SJCRH30 (cell line): Measurements from ENCODE around the gene TTC28. TPM values are rescaled to one million over a fixed set of nuclear protein-coding genes. Genes with fewer than 3 reads are reported as not detected.

Source experiments
- DNase-seq, 2 experiments: peaks; one replicate each; pipeline ENCODE4 v3.0.0-alpha.2; 2015 to 2020
- H3K27ac ChIP-seq: fragments of 250-450 bp; sonication (Bioruptor Pico); 2 replicates; pipeline ENCODE4 v1.5.1; 2020; ENCODE audit warnings: mild to moderate bottlenecking, moderate library complexity
- H3K27me3 ChIP-seq: fragments of 250-450 bp; sonication (Bioruptor Pico); 2 replicates; pipeline ENCODE4 v1.5.1; 2020; ENCODE audit warnings: mild to moderate bottlenecking, moderate library complexity
- H3K36me3 ChIP-seq: fragments of 250-450 bp; sonication (Bioruptor Pico); 2 replicates; pipeline ENCODE4 v1.5.1; 2020; ENCODE audit warnings: mild to moderate bottlenecking, moderate library complexity
- H3K4me1 ChIP-seq: fragments of 250-450 bp; sonication (Bioruptor Pico); 2 replicates; pipeline ENCODE4 v1.5.1; 2020; ENCODE audit warnings: mild to moderate bottlenecking, moderate library complexity
- H3K4me3 ChIP-seq: fragments of 250-450 bp; sonication (Bioruptor Pico); 2 replicates; pipeline ENCODE4 v1.5.1; 2020; ENCODE audit warnings: mild to moderate bottlenecking, moderate library complexity
- H3K9me3 ChIP-seq: fragments of 250-450 bp; sonication (Bioruptor Pico); replicated peaks from 2 replicates; pipeline ENCODE4 v1.5.1; 2020; ENCODE audit warnings: mild to moderate bottlenecking, moderate library complexity
- total RNA-seq: library from RNA; depleted of rRNA; stranded (reverse); fragments of >200 nt; shearing (Covaris generic); gene quantifications from 2 replicates; pipeline ENCODE4 v1.2.3, GENCODE V29; 2014

The TTC28 gene
- total RNA-seq, 1 experiment from 2014 or later, result 12.8 TPM

GRCh38 chr22:28425211-28425610 is 254.4 kb downstream of the TTC28 start:
- Histone ChIP-seq H3K36me3 (no peaks in the 10 kb centered on the region), H3K4me1 (peaks cover 14% of the 10 kb centered on the region), H3K27me3 (no peaks in the 10 kb centered on the region), H3K9me3 (no peaks in the 10 kb centered on the region), H3K27ac (no peak overlapping the region; the same call in 1 of the 2 replicates), H3K4me3 (no peak overlapping the region)
- DNase-seq, result no peak

GRCh38 chr22:28424427-28425080 is 255.1 kb downstream of the TTC28 start:
- Histone ChIP-seq H3K4me3 (no peak overlapping the region), H3K27me3 (no peaks in the 10 kb centered on the region), H3K36me3 (no peaks in the 10 kb centered on the region), H3K9me3 (no peaks in the 10 kb centered on the region), H3K27ac (peak overlapping the region; percentile 25), H3K4me1 (peaks cover 14% of the 10 kb centered on the region)
- DNase-seq, result peak; percentile 60 to 83

- no peaks in the 10 kb centered on the region for H3K9me3 ChIP-seq
- peaks cover 9% of the 10 kb centered on the region for H3K4me1 ChIP-seq
- no peak overlapping the region for H3K27ac ChIP-seq
- no peaks in the 10 kb centered on the region for H3K36me3 ChIP-seq
- no peak overlapping the region for H3K4me3 ChIP-seq
- no peak for DNase-seq
- H3K27me3 ChIP-seq, result no peaks in the 10 kb centered on the region
These were observed 259.7 kb downstream of the TTC28 start for GRCh38 chr22:28419919-28420318.

- Histone ChIP-seq H3K4me1 (no peaks in the 10 kb centered on the region), H3K4me3 (no peak overlapping the region), H3K27ac (no peak overlapping the region), H3K27me3 (no peaks in the 10 kb centered on the region), H3K9me3 (no peaks in the 10 kb centered on the region), H3K36me3 (no peaks in the 10 kb centered on the region)
- DNase-seq, result no peak
These were observed 261.6 kb downstream of the TTC28 start for GRCh38 chr22:28418008-28418407.

- Histone ChIP-seq H3K27me3 (no peaks in the 10 kb centered on the region), H3K27ac (no peak overlapping the region), H3K4me1 (no peaks in the 10 kb centered on the region), H3K4me3 (no peak overlapping the region), H3K9me3 (no peaks in the 10 kb centered on the region), H3K36me3 (no peaks in the 10 kb centered on the region)
- no peak for DNase-seq
These were observed 262.2 kb downstream of the TTC28 start for GRCh38 chr22:28417431-28417830.

- no peaks in the 10 kb centered on the region for H3K9me3 ChIP-seq
- DNase-seq, result no peak
- no peaks in the 10 kb centered on the region; the same call in none of the 2 replicates for H3K4me1 ChIP-seq
- H3K27me3 ChIP-seq, result no peaks in the 10 kb centered on the region
- H3K36me3 ChIP-seq, result no peaks in the 10 kb centered on the region
- H3K27ac ChIP-seq, result no peak overlapping the region
- no peak overlapping the region for H3K4me3 ChIP-seq
These were observed 264.7 kb downstream of the TTC28 start for GRCh38 chr22:28414913-28415312.

- Histone ChIP-seq H3K4me3 (no peak overlapping the region), H3K9me3 (no peaks in the 10 kb centered on the region), H3K36me3 (no peaks in the 10 kb centered on the region), H3K27me3 (no peaks in the 10 kb centered on the region), H3K4me1 (no peaks in the 10 kb centered on the region; the same call in none of the 2 replicates), H3K27ac (no peak overlapping the region)
- no peak for DNase-seq
These were observed 265.8 kb downstream of the TTC28 start for GRCh38 chr22:28413612-28414399.

- Histone ChIP-seq H3K4me1 (no peaks in the 10 kb centered on the region; the same call in none of the 2 replicates), H3K4me3 (no peak overlapping the region), H3K36me3 (no peaks in the 10 kb centered on the region), H3K27ac (no peak overlapping the region), H3K9me3 (no peaks in the 10 kb centered on the region), H3K27me3 (no peaks in the 10 kb centered on the region)
- no peak for DNase-seq
These were observed 267.5 kb downstream of the TTC28 start for GRCh38 chr22:28412109-28412508.

GRCh38 chr22:28411125-28411524 is 268.5 kb downstream of the TTC28 start:
- no peaks in the 10 kb centered on the region for H3K9me3 ChIP-seq
- no peak overlapping the region for H3K27ac ChIP-seq
- no peaks in the 10 kb centered on the region; the same call in none of the 2 replicates for H3K4me1 ChIP-seq
- H3K36me3 ChIP-seq, result no peaks in the 10 kb centered on the region
- no peaks in the 10 kb centered on the region for H3K27me3 ChIP-seq
- H3K4me3 ChIP-seq, result no peak overlapping the region
- DNase-seq, result no peak

- Histone ChIP-seq H3K4me3 (no peak overlapping the region), H3K4me1 (no peaks in the 10 kb centered on the region; the same call in none of the 2 replicates), H3K9me3 (no peaks in the 10 kb centered on the region), H3K36me3 (no peaks in the 10 kb centered on the region), H3K27me3 (no peaks in the 10 kb centered on the region), H3K27ac (no peak overlapping the region)
- DNase-seq, result peak in 1 of 2 experiments; percentile 26
These were observed 269.4 kb downstream of the TTC28 start for GRCh38 chr22:28410050-28410816.

- DNase-seq, result no peak
- H3K27ac ChIP-seq, result no peak overlapping the region
- no peaks in the 10 kb centered on the region for H3K27me3 ChIP-seq
- no peaks in the 10 kb centered on the region for H3K36me3 ChIP-seq
- no peaks in the 10 kb centered on the region for H3K9me3 ChIP-seq
- no peaks in the 10 kb centered on the region; the same call in none of the 2 replicates for H3K4me1 ChIP-seq
- H3K4me3 ChIP-seq, result no peak overlapping the region
These were observed 270.9 kb downstream of the TTC28 start for GRCh38 chr22:28408709-28409108.

GRCh38 chr22:28407645-28408044 is 272.0 kb downstream of the TTC28 start:
- no peak for DNase-seq
- Histone ChIP-seq H3K27me3 (no peaks in the 10 kb centered on the region), H3K36me3 (no peaks in the 10 kb centered on the region), H3K4me3 (no peak overlapping the region), H3K27ac (no peak overlapping the region), H3K9me3 (no peaks in the 10 kb centered on the region), H3K4me1 (no peaks in the 10 kb centered on the region; the same call in none of the 2 replicates)

- DNase-seq, result no peak
- Histone ChIP-seq H3K27ac (no peak overlapping the region), H3K4me1 (no peaks in the 10 kb centered on the region; the same call in none of the 2 replicates), H3K9me3 (no peaks in the 10 kb centered on the region), H3K4me3 (no peak overlapping the region), H3K36me3 (no peaks in the 10 kb centered on the region), H3K27me3 (no peaks in the 10 kb centered on the region)
These were observed 273.4 kb downstream of the TTC28 start for GRCh38 chr22:28406246-28406645.

- Histone ChIP-seq H3K4me3 (no peak overlapping the region), H3K4me1 (no peaks in the 10 kb centered on the region; the same call in none of the 2 replicates), H3K9me3 (no peaks in the 10 kb centered on the region), H3K27me3 (no peaks in the 10 kb centered on the region), H3K36me3 (no peaks in the 10 kb centered on the region), H3K27ac (no peak overlapping the region)
- no peak for DNase-seq
These were observed 274.1 kb downstream of the TTC28 start for GRCh38 chr22:28405588-28405987.

- no peak for DNase-seq
- Histone ChIP-seq H3K4me1 (peaks cover 3% of the 10 kb centered on the region; the same call in 1 of the 2 replicates), H3K27me3 (no peaks in the 10 kb centered on the region), H3K27ac (no peak overlapping the region), H3K4me3 (no peak overlapping the region), H3K36me3 (no peaks in the 10 kb centered on the region), H3K9me3 (no peaks in the 10 kb centered on the region)
These were observed 277.1 kb downstream of the TTC28 start for GRCh38 chr22:28402539-28402938.
